IMR-90 (cell line): Measurements from ENCODE around the gene CMAS. TPM values are rescaled to one million over a fixed set of nuclear protein-coding genes. Genes with fewer than 3 reads are reported as not detected.

Source experiments
- ATAC-seq: fragments of 200-7000 bp; cut with Tn5 transposase; 2 replicates; pipeline ENCODE4 v1.9.1; 2020; ENCODE audit warnings: low read depth, mild to moderate bottlenecking, moderate library complexity
- BruUV-seq: library from RNA; stranded (reverse); fragments of 400-500 nt; replicated peaks from 2 replicates; lab custom pipeline; 2021; lab: Mats Ljungman, UMichigan
- CTCF ChIA-PET: fragments of 300-600 bp; formaldehyde crosslinking; extraction: SDS; loops from one replicate; lab custom pipeline; 2021; ENCODE audit warnings: antibody characterized with exemption; lab: Yijun Ruan, JAX
- POLR2A ChIA-PET: fragments of 300-600 bp; sonication (Branson Sonifier 250); formaldehyde crosslinking; loops from one replicate; lab custom pipeline; 2022; ENCODE audit warnings: antibody characterized with exemption; ENCODE audit not compliant: unreplicated experiment; lab: Charles Lee
- DNase-seq: peaks from one replicate; pipeline ENCODE4 v3.0.0; 2013
- H2AFZ ChIP-seq: replicated peaks from 2 replicates; pipeline ENCODE3; 2013; ENCODE audit warnings: low read length, mild to moderate bottlenecking; ENCODE audit not compliant: poor library complexity
- H2AK5ac ChIP-seq: 2 replicates; pipeline ENCODE4 v1.6.1; 2013; ENCODE audit warnings: low read depth, low read length, inconsistent platforms
- H2AK9ac ChIP-seq: replicated peaks from 2 replicates; pipeline ENCODE3; 2013; ENCODE audit warnings: mild to moderate bottlenecking, low read depth, low read length, moderate library complexity; ENCODE audit not compliant: poor library complexity
- H2BK120ac ChIP-seq: 2 replicates; pipeline ENCODE4 v1.6.1; 2013; ENCODE audit warnings: low read depth, low read length, inconsistent platforms
- H2BK15ac ChIP-seq: 3 replicates; pipeline ENCODE4 v1.6.1; 2013; ENCODE audit warnings: low read depth, low read length, inconsistent platforms
- H2BK20ac ChIP-seq: 2 replicates; pipeline ENCODE4 v1.6.1; 2013; ENCODE audit warnings: low read depth, mild to moderate bottlenecking, inconsistent platforms, low read length, moderate library complexity
- H2BK5ac ChIP-seq: 2 replicates; pipeline ENCODE4 v1.6.1; 2013; ENCODE audit warnings: mild to moderate bottlenecking, low read depth, low read length, inconsistent platforms; ENCODE audit not compliant: poor library complexity, severe bottlenecking
- H3K14ac ChIP-seq: replicated peaks from 2 replicates; pipeline ENCODE4 v1.6.1; 2013; ENCODE audit warnings: low read depth, low read length, inconsistent platforms
- H3K18ac ChIP-seq: 2 replicates; pipeline ENCODE4 v1.6.1; 2013; ENCODE audit warnings: low read depth, low read length, control low read depth
- H3K23ac ChIP-seq: 2 replicates; pipeline ENCODE4 v1.6.1; 2013; ENCODE audit warnings: low read depth, low read length, inconsistent platforms
- H3K27ac ChIP-seq: 2 replicates; pipeline ENCODE4 v1.5.1; 2013; ENCODE audit warnings: mild to moderate bottlenecking, control low read depth, low read length; ENCODE audit not compliant: insufficient read depth
- H3K27me3 ChIP-seq: 2 replicates; pipeline ENCODE4 v1.6.1; 2013; ENCODE audit warnings: low read length; ENCODE audit not compliant: control insufficient read depth, insufficient read depth
- H3K36me3 ChIP-seq: 2 replicates; pipeline ENCODE4 v1.6.1; 2013; ENCODE audit warnings: low read length, mixed read lengths; ENCODE audit not compliant: control insufficient read depth, insufficient read depth
- H3K4ac ChIP-seq: 2 replicates; pipeline ENCODE4 v1.6.1; 2013; ENCODE audit warnings: low read depth, low read length, inconsistent platforms
- H3K4me1 ChIP-seq: 2 replicates; pipeline ENCODE4 v1.6.1; 2013; ENCODE audit warnings: low read length, mixed read lengths; ENCODE audit not compliant: control insufficient read depth, insufficient read depth
- H3K4me2 ChIP-seq: 2 replicates; pipeline ENCODE4 v1.6.1; 2013; ENCODE audit warnings: low read depth, mild to moderate bottlenecking, control low read depth, low read length, moderate library complexity
- H3K4me3 ChIP-seq: 2 replicates; pipeline ENCODE4 v1.5.1; 2013; ENCODE audit warnings: low read depth, mild to moderate bottlenecking, control low read depth, low read length, moderate library complexity; ENCODE audit not compliant: insufficient read depth
- H3K56ac ChIP-seq: 2 replicates; pipeline ENCODE4 v1.6.1; 2013; ENCODE audit warnings: low read length, inconsistent platforms; ENCODE audit not compliant: insufficient read depth; ENCODE audit errors: extremely low read depth
- H3K79me1 ChIP-seq, 2 experiments: 2 replicates each; pipeline ENCODE4 v1.6.1; 2013; ENCODE audit warnings: low read length in 2 of 2, inconsistent platforms in 1 of 2, low read depth in 1 of 2
- H3K9ac ChIP-seq: 2 replicates; pipeline ENCODE4 v1.6.1; 2013; ENCODE audit warnings: low read depth, low read length, control low read depth
- H3K9me1 ChIP-seq: 2 replicates; pipeline ENCODE4 v1.6.1; 2013; ENCODE audit warnings: low read length, inconsistent platforms; ENCODE audit not compliant: insufficient read depth
- H3K9me3 ChIP-seq: 2 replicates; pipeline ENCODE4 v1.6.1; 2013; ENCODE audit warnings: low read length; ENCODE audit not compliant: control insufficient read depth, insufficient read depth
- H4K20me1 ChIP-seq: 2 replicates; pipeline ENCODE4 v1.6.1; 2013; ENCODE audit warnings: low read length, inconsistent platforms; ENCODE audit not compliant: insufficient read depth
- H4K5ac ChIP-seq: 2 replicates; pipeline ENCODE4 v1.6.1; 2013; ENCODE audit warnings: mild to moderate bottlenecking, low read depth, low read length, control low read depth
- H4K8ac ChIP-seq, 2 experiments: 2 replicates each; pipeline ENCODE4 v1.6.1; 2013; ENCODE audit warnings: low read depth in 2 of 2, low read length in 2 of 2, control low read depth in 1 of 2, inconsistent platforms in 1 of 2
- H4K91ac ChIP-seq: 2 replicates; pipeline ENCODE4 v1.6.1; 2013; ENCODE audit warnings: low read depth, low read length, inconsistent platforms; ENCODE audit not compliant: insufficient read depth
- BHLHE40 ChIP-seq: fragments of 150-350 bp; IDR thresholded peaks from 2 replicates; pipeline ENCODE4 v1.6.1; 2016; ENCODE audit warnings: mild to moderate bottlenecking, low read depth, low read length
- CEBPB ChIP-seq: IDR thresholded peaks from 2 replicates; pipeline ENCODE4 v1.6.1; 2012; ENCODE audit warnings: low read depth, low read length, improper control_type of control experiment
- CHD1 ChIP-seq: IDR thresholded peaks from 2 replicates; pipeline ENCODE4 v1.6.1; 2012; ENCODE audit warnings: low read depth, low read length, improper control_type of control experiment
- FOS ChIP-seq: fragments of 150-350 bp; IDR thresholded peaks from 2 replicates; pipeline ENCODE4 v1.6.1; 2016; ENCODE audit warnings: low read depth, low read length
- MAFK ChIP-seq: IDR thresholded peaks from 2 replicates; pipeline ENCODE4 v1.6.1; 2012; ENCODE audit warnings: low read depth, low read length, improper control_type of control experiment
- MAZ ChIP-seq: IDR thresholded peaks from 2 replicates; pipeline ENCODE4 v1.6.1; 2012; ENCODE audit warnings: low read depth, mild to moderate bottlenecking, low read length, improper control_type of control experiment, moderate library complexity, borderline replicate concordance
- MXI1 ChIP-seq: IDR thresholded peaks from 2 replicates; pipeline ENCODE4 v1.6.1; 2012; ENCODE audit warnings: low read depth, mild to moderate bottlenecking, low read length, moderate library complexity, borderline replicate concordance
- NFE2L2 ChIP-seq: fragments of 150-350 bp; IDR thresholded peaks from 2 replicates; pipeline ENCODE4 v1.6.1; 2016; ENCODE audit warnings: low read depth, mild to moderate bottlenecking, low read length
- POLR2A ChIP-seq: IDR thresholded peaks from 2 replicates; pipeline ENCODE4 v1.6.1; 2012; ENCODE audit warnings: mild to moderate bottlenecking, low read depth, low read length
- RAD21 ChIP-seq: IDR thresholded peaks from 2 replicates; pipeline ENCODE4 v1.6.1; 2012; ENCODE audit warnings: low read length, improper control_type of control experiment
- RCOR1 ChIP-seq: IDR thresholded peaks from 2 replicates; pipeline ENCODE4 v1.6.1; 2012; ENCODE audit warnings: mild to moderate bottlenecking, low read length, improper control_type of control experiment; ENCODE audit not compliant: insufficient replicate concordance
- RFX5 ChIP-seq: IDR thresholded peaks from 2 replicates; pipeline ENCODE4 v1.8.0; 2012; ENCODE audit warnings: low read depth, mild to moderate bottlenecking, low read length, moderate library complexity
- SMC3 ChIP-seq: fragments of 150-350 bp; IDR thresholded peaks from 2 replicates; pipeline ENCODE4 v1.6.1; 2016; ENCODE audit warnings: low read depth, mild to moderate bottlenecking, antibody characterized with exemption, low read length, moderate library complexity
- WGBS, 2 experiments: methylation state at CpG; one replicate each; pipeline versions ENCODE4 v1.1.5 to v1.1.7; 2013; ENCODE audit warnings: missing lambda C conversion rate in 2 of 2; ENCODE audit not compliant: insufficient read length in 1 of 2; ENCODE audit errors: extremely low coverage in 2 of 2; 5-methylcytosine and 5-hydroxymethylcytosine counted together
- dilution Hi-C: fragments of 300-500 bp; cut with HindIII; formaldehyde crosslinking; loops from one replicate; pipeline ENCODE4 v1.14.3; 2018; ENCODE audit warnings: low sequenced_read_pairs; ENCODE audit not compliant: unreplicated experiment
- in situ Hi-C: fragments of 300-500 bp; cut with MboI; formaldehyde crosslinking; loops from 3 replicates; pipeline ENCODE4 v1.14.3; 2019; ENCODE audit warnings: low sequenced_read_pairs, inconsistent platforms, mixed read lengths
- intact Hi-C: fragments of 100-400 bp; cut with micrococcal nuclease; formaldehyde crosslinking; loops from 2 replicates; pipeline ENCODE4 v1.10.0; 2022
- polyA plus RNA-seq, 3 experiments: library from polyadenylated mRNA; depleted of rRNA; stranded (reverse); fragments of >200 nt; gene quantifications; 2 replicates each; pipeline ENCODE4 v1.2.3, GENCODE V29; 2012; ENCODE audit warnings: low replicate concordance in 1 of 3
- total RNA-seq: library from RNA; depleted of rRNA; stranded (reverse); fragments of >200 nt; gene quantifications from 2 replicates; pipeline ENCODE4 v1.2.3, GENCODE V29; 2012
- TF ChIP-seq, protein P1 (sequence below): conservative IDR thresholded peaks from 2 replicates; pipeline ENCODE4 v1.5.1; 2012; ENCODE audit warnings: mild to moderate bottlenecking, low read depth, low read length, improper control_type of control experiment
- TF ChIP-seq, protein P2 (sequence below): fragments of 150-350 bp; IDR thresholded peaks from 2 replicates; pipeline ENCODE4 v1.6.1; 2016; ENCODE audit warnings: low read depth, mild to moderate bottlenecking, low read length, moderate library complexity, borderline replicate concordance
- TF ChIP-seq, protein P3 (sequence below): fragments of 150-350 bp; IDR thresholded peaks from 2 replicates; pipeline ENCODE4 v1.6.1; 2017; ENCODE audit warnings: mild to moderate bottlenecking, antibody characterized with exemption, low read length, low read depth

CMAS gene
- total and polyA plus RNA-seq, 2 of the 4 experiments (the other 2 are of a cell fraction) = 9.5 to 26.8 TPM

DNA sequence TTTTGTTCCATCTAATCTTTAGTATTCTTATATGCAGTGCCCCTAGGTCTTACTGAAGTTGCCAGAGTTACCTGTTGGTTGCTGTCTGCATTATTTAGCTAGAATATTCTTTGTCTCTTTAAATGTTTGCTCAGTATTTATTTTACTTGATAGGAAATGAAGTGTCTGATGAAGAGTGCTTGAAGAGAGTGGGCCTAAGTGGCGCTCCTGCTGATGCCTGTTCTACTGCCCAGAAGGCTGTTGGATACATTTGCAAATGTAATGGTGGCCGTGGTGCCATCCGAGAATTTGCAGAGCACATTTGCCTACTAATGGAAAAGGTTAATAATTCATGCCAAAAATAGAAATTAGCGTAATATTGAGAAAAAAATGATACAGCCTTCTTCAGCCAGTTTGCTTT is 18.9 kb downstream of the CMAS start:
- DNase-seq (no peak), ATAC-seq (no peak)
- TF ChIP-seq POLR2A (no peak), MAZ (no peak), FOS (no peak), MXI1 (no peak), RAD21 (no peak), NFE2L2 (no peak), RFX5 (no peak), BHLHE40 (no peak), SMC3 (no peak), MAFK (no peak), CEBPB (no peak), RCOR1 (no peak), CHD1 (no peak)
- TF ChIP-seq, protein P1, sequence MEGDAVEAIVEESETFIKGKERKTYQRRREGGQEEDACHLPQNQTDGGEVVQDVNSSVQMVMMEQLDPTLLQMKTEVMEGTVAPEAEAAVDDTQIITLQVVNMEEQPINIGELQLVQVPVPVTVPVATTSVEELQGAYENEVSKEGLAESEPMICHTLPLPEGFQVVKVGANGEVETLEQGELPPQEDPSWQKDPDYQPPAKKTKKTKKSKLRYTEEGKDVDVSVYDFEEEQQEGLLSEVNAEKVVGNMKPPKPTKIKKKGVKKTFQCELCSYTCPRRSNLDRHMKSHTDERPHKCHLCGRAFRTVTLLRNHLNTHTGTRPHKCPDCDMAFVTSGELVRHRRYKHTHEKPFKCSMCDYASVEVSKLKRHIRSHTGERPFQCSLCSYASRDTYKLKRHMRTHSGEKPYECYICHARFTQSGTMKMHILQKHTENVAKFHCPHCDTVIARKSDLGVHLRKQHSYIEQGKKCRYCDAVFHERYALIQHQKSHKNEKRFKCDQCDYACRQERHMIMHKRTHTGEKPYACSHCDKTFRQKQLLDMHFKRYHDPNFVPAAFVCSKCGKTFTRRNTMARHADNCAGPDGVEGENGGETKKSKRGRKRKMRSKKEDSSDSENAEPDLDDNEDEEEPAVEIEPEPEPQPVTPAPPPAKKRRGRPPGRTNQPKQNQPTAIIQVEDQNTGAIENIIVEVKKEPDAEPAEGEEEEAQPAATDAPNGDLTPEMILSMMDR = no peak
- TF ChIP-seq, protein P2, sequence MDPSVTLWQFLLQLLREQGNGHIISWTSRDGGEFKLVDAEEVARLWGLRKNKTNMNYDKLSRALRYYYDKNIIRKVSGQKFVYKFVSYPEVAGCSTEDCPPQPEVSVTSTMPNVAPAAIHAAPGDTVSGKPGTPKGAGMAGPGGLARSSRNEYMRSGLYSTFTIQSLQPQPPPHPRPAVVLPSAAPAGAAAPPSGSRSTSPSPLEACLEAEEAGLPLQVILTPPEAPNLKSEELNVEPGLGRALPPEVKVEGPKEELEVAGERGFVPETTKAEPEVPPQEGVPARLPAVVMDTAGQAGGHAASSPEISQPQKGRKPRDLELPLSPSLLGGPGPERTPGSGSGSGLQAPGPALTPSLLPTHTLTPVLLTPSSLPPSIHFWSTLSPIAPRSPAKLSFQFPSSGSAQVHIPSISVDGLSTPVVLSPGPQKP = no peak
- TF ChIP-seq, protein P3, sequence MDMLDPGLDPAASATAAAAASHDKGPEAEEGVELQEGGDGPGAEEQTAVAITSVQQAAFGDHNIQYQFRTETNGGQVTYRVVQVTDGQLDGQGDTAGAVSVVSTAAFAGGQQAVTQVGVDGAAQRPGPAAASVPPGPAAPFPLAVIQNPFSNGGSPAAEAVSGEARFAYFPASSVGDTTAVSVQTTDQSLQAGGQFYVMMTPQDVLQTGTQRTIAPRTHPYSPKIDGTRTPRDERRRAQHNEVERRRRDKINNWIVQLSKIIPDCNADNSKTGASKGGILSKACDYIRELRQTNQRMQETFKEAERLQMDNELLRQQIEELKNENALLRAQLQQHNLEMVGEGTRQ = no peak
- Histone ChIP-seq H3K27me3 (no peaks in the 10 kb centered on the region), H3K4me3 (no peak overlapping the region), H3K23ac (no peak overlapping the region), H3K9me3 (no peaks in the 10 kb centered on the region), H4K91ac (no peak overlapping the region), H3K18ac (no peak overlapping the region), H3K14ac (no peak overlapping the region), H2AK9ac (no peak overlapping the region), H4K20me1 (no peaks in the 10 kb centered on the region), H3K9ac (no peak overlapping the region), H4K8ac (no peak overlapping the region), H2BK15ac (no peak overlapping the region), H3K56ac (no peak overlapping the region), H4K5ac (no peak overlapping the region), H3K27ac (no peak overlapping the region), H3K4me1 (no peaks in the 10 kb centered on the region), H2BK5ac (no peak overlapping the region), H3K4me2 (no peak overlapping the region), H2BK20ac (no peak overlapping the region), H2AK5ac (no peak overlapping the region), H3K79me1 (no peaks in the 10 kb centered on the region), H2AFZ (no peak overlapping the region), H3K36me3 (peaks cover 6% of the 10 kb centered on the region), H2BK120ac (no peak overlapping the region), H3K9me1 (no peaks in the 10 kb centered on the region), H3K4ac (no peak overlapping the region)
- in situ Hi-C loops = no loop called here
- BruUV-seq = no TSS peak
- dilution Hi-C loops = no loop called here
- ChIA-PET CTCF (no interaction called here), POLR2A (no interaction called here)
- WGBS, 2 experiments = 59% methylated on average over 3 of the region's 4 CpGs; no CpG with 5 or more reads in 1 of the 2 experiments
- intact Hi-C loops = no loop called here
